Left ventricle myocardium superior (tissue), 1 donor: Measurements from ENCODE around the gene BCAT1. TPM values are rescaled to one million over a fixed set of nuclear protein-coding genes. Genes with fewer than 3 reads are reported as not detected.
A peak's percentile ranks its signal among the peaks of the same experiment; 100 is the strongest.
"Not testable (repeated sequence)": the region's sequence is repeated elsewhere in the genome, so short reads cannot be mapped to it uniquely, and the experiment has no call there.

Source experiments
- ATAC-seq: fragments of 200-7000 bp; cut with Tn5 transposase; one replicate; pipeline ENCODE4 v1.9.1; 2020; ENCODE audit warnings: mild to moderate bottlenecking, moderate library complexity
- DNase-seq: peaks from one replicate; pipeline ENCODE4 v3.0.0-alpha.2; 2020
- intact Hi-C: fragments of 100-400 bp; cut with micrococcal nuclease; formaldehyde crosslinking; loops from one replicate; pipeline ENCODE4 v1.11.0; 2022
- total RNA-seq: library from RNA; stranded (reverse); fragmentation: NEBNext Ultra II Directional; extraction: Animal tissue kit (Norgen Biotek cat#: 25700); gene quantifications from one replicate; pipeline ENCODE4 v1.2.1, GENCODE V29; 2021
- donor health status: DM: no; HTN: yes; CAD: no; lungs with severe emphysema.

The BCAT1 gene
- total RNA-seq, 1 donor from 2014 or later = 4.1 TPM

- no peak for ATAC-seq
- intact Hi-C loops = no loop called here
These were observed 108.7 kb downstream of the BCAT1 start for GRCh38 chr12:24840046-24840800.

GRCh38 chr12:24839268-24839791, 109.6 kb downstream of the BCAT1 start:
- ATAC-seq = no peak
- intact Hi-C loops = no loop called here

More at GRCh38 chr12:24840046-24840800, 108.7 kb downstream of the BCAT1 start:
- DNase-seq = no peak

GRCh38 chr12:24838531-24838950, 110.4 kb downstream of the BCAT1 start:
- intact Hi-C loops = no loop called here
- ATAC-seq (peak; percentile 96), DNase-seq (peak; percentile 31)

More at GRCh38 chr12:24839268-24839791, 109.6 kb downstream of the BCAT1 start:
- no peak for DNase-seq

GRCh38 chr12:24835377-24835776, 113.5 kb downstream of the BCAT1 start:
- ATAC-seq (no peak), DNase-seq (no peak)
- intact Hi-C loops = no loop called here

- no peak for DNase-seq
- intact Hi-C loops = no loop called here
- ATAC-seq = no peak
These were observed 115.4 kb downstream of the BCAT1 start for GRCh38 chr12:24833513-24833912.

- intact Hi-C loops = no loop called here
- DNase-seq (no peak), ATAC-seq (no peak)
These were observed 124.9 kb downstream of the BCAT1 start for GRCh38 chr12:24823808-24824515.

GRCh38 chr12:24822121-24822899, 126.6 kb downstream of the BCAT1 start:
- intact Hi-C loops = no loop called here
- DNase-seq (no peak), ATAC-seq (peak; percentile 55)

GRCh38 chr12:24821691-24822090, 127.2 kb downstream of the BCAT1 start:
- ATAC-seq (no peak), DNase-seq (no peak)
- intact Hi-C loops = no loop called here

- DNase-seq (peak; percentile 34), ATAC-seq (peak; percentile 70)
- intact Hi-C loops = no loop called here
These were observed 128.0 kb downstream of the BCAT1 start for GRCh38 chr12:24820872-24821271.

GRCh38 chr12:24818351-24818750, 130.6 kb downstream of the BCAT1 start:
- no peak for ATAC-seq
- no peak for DNase-seq
- intact Hi-C loops = no loop called here

- intact Hi-C loops = no loop called here
- DNase-seq = no peak
- ATAC-seq = no peak
These were observed 133.8 kb downstream of the BCAT1 start for GRCh38 chr12:24815114-24815423.

GRCh38 chr12:24814379-24815113, 134.4 kb downstream of the BCAT1 start:
- intact Hi-C loops = no loop called here
- peak; percentile 50 for ATAC-seq
- no peak for DNase-seq

GRCh38 chr12:24810378-24810777, 138.5 kb downstream of the BCAT1 start:
- intact Hi-C loops = no loop called here
- ATAC-seq = no peak

GRCh38 chr12:24809306-24809705, 139.6 kb downstream of the BCAT1 start:
- intact Hi-C loops, ATAC-seq, DNase-seq: not testable (repeated sequence)

More at GRCh38 chr12:24810378-24810777, 138.5 kb downstream of the BCAT1 start:
- no peak for DNase-seq

- no peak for DNase-seq
- ATAC-seq = no peak
- intact Hi-C loops = no loop called here
These were observed 140.2 kb downstream of the BCAT1 start for GRCh38 chr12:24808651-24809050.

- DNase-seq = no peak
- ATAC-seq = no peak
- intact Hi-C loops = no loop called here
These were observed 142.5 kb downstream of the BCAT1 start for GRCh38 chr12:24806386-24806785.

- ATAC-seq (no peak), DNase-seq (no peak)
- intact Hi-C loops = no loop called here
These were observed 145.3 kb downstream of the BCAT1 start for GRCh38 chr12:24803430-24804245.

- ATAC-seq (no peak), DNase-seq (no peak)
- intact Hi-C loops = no loop called here
These were observed 150.6 kb downstream of the BCAT1 start for GRCh38 chr12:24798335-24798734.
